GM10266 (cell line): Measurements from ENCODE around the gene ADAMTSL1.
A peak's percentile ranks its signal among the peaks of the same experiment; 100 is the strongest.

Source experiments
- DNase-seq: peaks from one replicate; pipeline ENCODE4 v3.0.0; 2012; ENCODE audit errors: extremely low spot score
- CTCF ChIP-seq: IDR thresholded peaks from 2 replicates; pipeline ENCODE4 v1.5.1; 2012; ENCODE audit warnings: mild to moderate bottlenecking, low read depth; ENCODE audit not compliant: control insufficient read depth, insufficient read depth; ENCODE audit errors: missing control alignments

Gene ADAMTSL1

GRCh38 chr9:18788256-18788655 lies 314.3 kb downstream of the ADAMTSL1 start:
- DNase-seq: no peak
- TF ChIP-seq CTCF: no peak

- DNase-seq: no peak
- TF ChIP-seq CTCF: peak; percentile 32
These were observed 317.1 kb downstream of the ADAMTSL1 start for GRCh38 chr9:18791074-18791473.

GRCh38 chr9:18793122-18793521 lies 319.2 kb downstream of the ADAMTSL1 start:
- DNase-seq: no peak
- no peak for TF ChIP-seq CTCF

GRCh38 chr9:18795947-18796671 lies 322.2 kb downstream of the ADAMTSL1 start:
- TF ChIP-seq CTCF: no peak

GRCh38 chr9:18796696-18797270 lies 322.8 kb downstream of the ADAMTSL1 start:
- no peak for TF ChIP-seq CTCF

More at GRCh38 chr9:18795947-18796671, 322.2 kb downstream of the ADAMTSL1 start:
- no peak for DNase-seq

GRCh38 chr9:18798106-18798505 lies 324.2 kb downstream of the ADAMTSL1 start:
- TF ChIP-seq CTCF: no peak
- DNase-seq: no peak

More at GRCh38 chr9:18796696-18797270, 322.8 kb downstream of the ADAMTSL1 start:
- DNase-seq: no peak

GRCh38 chr9:18798508-18799290 lies 324.7 kb downstream of the ADAMTSL1 start:
- no peak for TF ChIP-seq CTCF
- no peak for DNase-seq
